Cerebellar nuclear complex (tissue), 1 donor: ENCODE measurements around the gene PARP12.
"Not testable (repeated sequence)": the region's sequence is repeated elsewhere in the genome, so short reads cannot be mapped to it uniquely, and the experiment has no call there.

Experiments
- DNase-seq, 2 experiments: peaks; one replicate each; lab custom pipeline; 2025; lab: John Stamatoyannopoulos, UW

PARP12 gene

GRCh38 chr7:140062528-140063299 is at the start of gene PARP12:
Gene PARP12, minus strand, starts transcription at chr7:140062951. Its CDS starts 104 bp downstream, at chr7:140062847.
- DNase-seq: no peak

- DNase-seq: not testable (repeated sequence)
These were observed 46.0 kb upstream of the PARP12 start for GRCh38 chr7:140108777-140109176.

- DNase-seq: no peak
These were observed 33.7 kb upstream of the PARP12 start for GRCh38 chr7:140096459-140096858.

DNA sequence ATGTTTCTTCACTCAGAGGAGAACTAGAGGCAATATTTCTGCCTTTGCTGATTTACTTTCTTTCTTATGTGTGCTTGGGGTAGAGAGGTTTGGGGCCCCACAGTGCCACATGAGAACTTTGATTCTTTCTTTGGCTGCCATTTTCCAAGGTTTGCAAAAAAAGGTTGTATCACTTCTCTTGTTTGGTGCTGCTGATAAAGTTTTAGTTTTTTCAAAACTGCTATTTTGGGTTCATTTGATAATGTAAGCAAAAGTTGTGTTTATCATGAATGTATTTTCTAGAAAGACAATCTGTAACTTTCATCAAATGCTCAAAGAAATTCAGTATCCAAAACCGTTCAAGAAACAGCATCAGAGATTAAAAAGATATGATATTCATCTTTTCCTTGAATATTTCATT is 30.6 kb upstream of the PARP12 start:
- no peak for DNase-seq

- no peak for DNase-seq
These were observed 22.7 kb upstream of the PARP12 start for GRCh38 chr7:140085447-140085846.

GRCh38 chr7:140084972-140085371 is 22.2 kb upstream of the PARP12 start:
- no peak for DNase-seq

- DNase-seq: no peak
These were observed 21.4 kb upstream of the PARP12 start for GRCh38 chr7:140084142-140084655.

DNA sequence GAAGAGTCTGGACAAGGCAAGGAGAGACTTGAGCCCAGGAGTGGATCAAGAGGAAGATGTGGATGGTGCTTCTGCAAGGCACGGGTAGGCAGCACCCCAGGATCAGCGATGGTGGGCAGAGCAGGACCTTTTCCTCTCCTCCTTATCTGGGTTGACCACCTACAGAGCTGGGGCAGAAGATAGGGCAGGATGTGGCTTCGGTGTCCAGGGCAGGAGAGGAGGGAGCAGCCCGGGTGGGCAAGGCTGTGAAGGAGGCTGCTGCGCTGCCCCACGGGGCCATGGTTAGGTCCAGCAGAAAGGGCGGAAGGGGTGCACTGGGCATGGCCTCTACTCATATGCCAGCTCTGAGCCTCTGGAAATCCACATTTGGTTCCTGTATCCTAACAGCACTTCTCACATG is 20.0 kb upstream of the PARP12 start:
- DNase-seq: no peak

GRCh38 chr7:140081774-140082425 is 19.1 kb upstream of the PARP12 start:
- DNase-seq: no peak

GRCh38 chr7:140080919-140081318 is 18.2 kb upstream of the PARP12 start:
- DNase-seq: no peak

GRCh38 chr7:140079121-140079536 is 16.4 kb upstream of the PARP12 start:
- no peak for DNase-seq

DNA sequence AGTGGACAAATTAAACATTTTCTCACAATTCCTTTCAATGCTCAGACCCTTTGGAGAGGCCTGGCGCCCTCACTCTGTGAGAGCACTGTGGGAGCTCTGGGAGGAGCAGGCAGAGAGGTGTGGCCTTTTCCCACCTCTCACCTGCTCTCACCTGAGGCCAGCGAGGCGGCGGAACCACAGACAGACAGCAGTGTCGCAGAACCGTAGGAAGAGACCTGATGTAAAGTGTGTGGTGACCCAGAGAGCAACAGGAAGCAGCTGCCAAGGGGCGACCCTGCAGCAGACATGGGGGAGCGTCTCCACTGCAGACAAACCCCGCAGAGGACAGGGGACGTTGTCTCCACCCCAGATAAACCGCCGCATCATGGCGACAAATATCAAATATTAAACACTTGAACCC is 15.6 kb upstream of the PARP12 start:
- DNase-seq: no peak

GRCh38 chr7:140074780-140075179 is 12.0 kb upstream of the PARP12 start:
- DNase-seq: no peak

- DNase-seq: no peak
These were observed 7.8 kb upstream of the PARP12 start for GRCh38 chr7:140070546-140070945.

DNA sequence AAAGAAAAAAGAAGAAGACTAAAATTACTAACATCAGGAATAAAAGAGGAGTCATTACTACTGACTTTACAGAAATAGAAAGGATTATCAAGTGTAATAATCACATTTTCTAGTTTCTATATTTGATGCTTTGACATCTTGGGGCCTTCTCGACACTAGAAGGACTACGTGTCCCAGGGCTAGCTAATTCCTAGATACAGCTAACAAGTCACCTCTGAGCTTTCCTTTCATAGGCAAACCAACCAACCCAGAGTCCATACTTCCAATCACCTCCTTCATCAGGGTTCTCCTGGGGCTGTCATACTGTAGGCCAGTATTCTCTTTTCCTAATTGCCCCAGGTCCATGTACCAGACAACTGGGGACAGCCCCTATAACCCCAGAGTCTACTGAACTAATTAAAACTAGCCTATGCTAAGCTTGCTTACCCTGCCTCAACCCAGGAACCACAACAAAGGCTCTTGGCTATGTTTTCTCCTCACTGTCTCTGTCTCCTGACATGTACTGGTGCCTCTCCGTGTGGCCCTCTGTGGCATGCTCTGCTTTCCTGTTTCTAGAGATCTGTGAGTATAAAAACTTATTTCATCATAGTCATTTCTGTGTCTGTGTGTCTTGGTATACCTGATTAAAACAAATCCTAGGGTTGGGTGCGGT is 6.7 kb upstream of the PARP12 start:
- DNase-seq: no peak

GRCh38 chr7:140068033-140068432 is 5.3 kb upstream of the PARP12 start:
- DNase-seq: no peak

DNA sequence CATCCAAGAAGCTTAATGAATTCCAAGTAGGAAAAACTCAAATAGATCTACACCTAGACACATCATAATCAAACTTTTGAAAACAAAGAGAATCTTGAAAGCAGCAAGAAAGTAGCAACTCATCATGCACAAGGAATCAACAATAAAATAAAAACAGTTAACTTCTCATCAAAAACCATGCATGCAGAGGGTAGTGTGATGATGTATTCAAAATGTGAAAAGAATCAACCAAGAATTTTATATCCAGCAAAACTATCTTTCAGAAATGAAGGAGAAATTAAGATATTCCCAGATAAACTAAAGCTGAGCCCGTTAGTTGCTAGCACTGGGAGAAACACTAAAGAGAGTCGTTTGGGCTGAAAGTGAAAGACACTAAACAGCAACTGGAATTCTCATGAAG is 4.3 kb upstream of the PARP12 start:
- no peak for DNase-seq

- DNase-seq: no peak
These were observed 628 bp downstream of the PARP12 start for GRCh38 chr7:140062118-140062527.

DNA sequence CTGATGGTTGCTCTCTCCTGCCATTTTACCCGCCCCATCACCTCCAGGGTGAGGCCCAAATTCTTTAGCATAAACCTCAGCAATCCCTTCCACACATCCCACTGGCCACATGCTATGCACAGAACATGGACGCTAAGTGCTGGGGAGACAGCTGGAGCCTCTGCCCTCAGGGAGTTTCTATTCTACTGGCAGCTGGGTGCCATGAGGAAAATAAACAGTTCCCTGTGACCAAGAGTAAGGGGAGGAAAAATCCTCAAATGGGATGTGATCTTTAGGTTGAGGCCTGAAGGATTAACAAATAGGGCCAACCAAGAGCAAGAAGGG is 1.2 kb downstream of the PARP12 start:
- DNase-seq: no peak

GRCh38 chr7:140060788-140061606 is 1.8 kb downstream of the PARP12 start:
- DNase-seq: no peak

- DNase-seq: no peak
These were observed 2.5 kb downstream of the PARP12 start for GRCh38 chr7:140060243-140060630.
